HAP-1 (cell line): ENCODE measurements around the gene LSMEM2.
"Not testable (repeated sequence)": the region's sequence is repeated elsewhere in the genome, so short reads cannot be mapped to it uniquely, and the experiment has no call there.

Source experiments
- DNase-seq, 2 experiments: peaks; one replicate each; pipeline ENCODE4 v3.0.0-alpha.2; 2016 to 2020; ENCODE audit warnings: low spot score in 2 of 2
- H3K27me3 ChIP-seq: fragments of 250-450 bp; sonication (Bioruptor Pico); 2 replicates; pipeline ENCODE4 v1.5.1; 2020; ENCODE audit warnings: low read depth, mild to moderate bottlenecking, moderate library complexity
- H3K36me3 ChIP-seq: fragments of 250-450 bp; sonication (Bioruptor Pico); replicated peaks from 2 replicates; pipeline ENCODE4 v1.5.1; 2020; ENCODE audit warnings: mild to moderate bottlenecking
- H3K4me1 ChIP-seq: fragments of 250-450 bp; sonication (Bioruptor Pico); 2 replicates; pipeline ENCODE4 v1.5.1; 2020; ENCODE audit warnings: mild to moderate bottlenecking
- H3K4me3 ChIP-seq: fragments of 250-450 bp; sonication (Bioruptor Pico); 2 replicates; pipeline ENCODE4 v1.5.1; 2020; ENCODE audit warnings: mild to moderate bottlenecking, moderate library complexity
- H3K9me3 ChIP-seq: fragments of 250-450 bp; sonication (Bioruptor Pico); 2 replicates; pipeline ENCODE4 v1.5.1; 2020; ENCODE audit warnings: mild to moderate bottlenecking, moderate library complexity
- in situ Hi-C: fragments of 300-500 bp; cut with MboI; formaldehyde crosslinking; loops from 3 replicates; pipeline ENCODE4 v1.14.3; 2020; ENCODE audit warnings: low sequenced_read_pairs, inconsistent platforms, mixed read lengths

The LSMEM2 gene

DNA sequence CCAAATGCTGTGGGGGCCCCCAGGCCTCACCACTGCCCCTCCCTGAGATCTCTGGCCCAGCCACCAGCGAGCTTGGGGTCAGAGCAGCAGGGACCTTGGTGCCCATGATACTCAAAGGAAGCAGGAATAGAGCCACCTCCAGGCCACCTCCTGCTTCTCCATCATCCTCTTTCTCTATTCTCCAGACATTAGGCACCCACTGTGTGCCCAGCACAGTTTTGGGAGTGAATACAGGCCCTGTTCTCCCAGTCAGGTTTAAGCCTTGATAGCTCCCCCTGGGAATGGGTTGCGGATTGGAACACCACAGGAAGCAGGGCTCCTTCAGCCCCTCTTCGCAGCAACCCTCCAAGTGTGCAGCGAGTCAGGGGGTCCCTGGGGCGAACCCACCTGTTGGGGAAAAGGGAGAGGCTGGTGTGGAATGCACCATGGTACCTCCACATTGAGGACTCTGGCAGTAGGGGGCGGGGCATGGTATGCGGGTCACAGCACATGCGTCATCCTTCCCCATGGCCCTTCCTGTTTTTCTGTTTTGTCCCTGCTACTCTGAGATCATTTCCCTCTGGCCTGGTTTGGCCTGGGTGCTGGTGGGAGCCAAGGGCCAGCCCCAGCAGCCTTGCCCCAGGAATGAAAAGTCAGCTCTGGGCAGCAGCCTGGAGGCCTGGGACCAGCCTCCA lies 24.2 kb upstream of the LSMEM2 start:
- peaks cover 1% of the 10 kb centered on the region for H3K4me1 ChIP-seq
- no peaks in the 10 kb centered on the region for H3K27me3 ChIP-seq
- peaks cover 38% of the 10 kb centered on the region for H3K36me3 ChIP-seq
- DNase-seq, result no peak
- no peak overlapping the region for H3K4me3 ChIP-seq
- no peaks in the 10 kb centered on the region for H3K9me3 ChIP-seq
- in situ Hi-C loops, result no loop called here

GRCh38 chr3:50255251-50255615 lies 23.7 kb upstream of the LSMEM2 start:
- in situ Hi-C loops, result no loop called here
- DNase-seq, result no peak
- no peaks in the 10 kb centered on the region for H3K9me3 ChIP-seq
- H3K4me1 ChIP-seq, result peaks cover 3% of the 10 kb centered on the region
- no peaks in the 10 kb centered on the region for H3K27me3 ChIP-seq
- H3K4me3 ChIP-seq, result no peak overlapping the region
- H3K36me3 ChIP-seq, result peaks cover 38% of the 10 kb centered on the region

- Histone ChIP-seq H3K9me3 (no peaks in the 10 kb centered on the region), H3K27me3 (no peaks in the 10 kb centered on the region), H3K4me3 (no peak overlapping the region), H3K4me1 (peaks cover 12% of the 10 kb centered on the region), H3K36me3 (peaks cover 34% of the 10 kb centered on the region)
- peak; percentile 31 to 75 for DNase-seq
- in situ Hi-C loops, result no loop called here
These were observed 21.7 kb upstream of the LSMEM2 start for GRCh38 chr3:50256978-50257890.

- in situ Hi-C loops, result no loop called here
These were observed 20.7 kb upstream of the LSMEM2 start for GRCh38 chr3:50258029-50258680.

DNA sequence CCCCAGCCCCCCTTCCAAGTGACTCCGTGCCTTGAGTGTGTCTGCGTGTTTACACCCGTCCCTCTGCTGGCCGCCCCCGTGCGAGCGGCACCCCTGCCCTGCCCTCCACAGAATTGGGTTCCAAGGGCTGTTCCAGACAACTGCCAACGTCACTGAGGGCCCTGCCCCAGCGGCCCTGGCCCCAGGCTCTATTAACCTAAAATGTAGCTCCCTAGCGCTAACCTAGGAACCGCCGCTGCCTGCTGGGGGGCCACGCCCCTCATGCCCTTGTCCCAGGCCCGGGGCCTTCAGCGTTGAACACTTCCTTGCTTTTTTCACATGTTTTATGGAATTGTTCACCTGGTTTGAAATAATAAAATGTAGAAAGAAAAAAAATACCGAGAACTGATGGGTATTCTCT lies 19.9 kb upstream of the LSMEM2 start:
- H3K27me3 ChIP-seq, result no peaks in the 10 kb centered on the region
- H3K9me3 ChIP-seq, result no peaks in the 10 kb centered on the region
- H3K36me3 ChIP-seq, result peaks cover 27% of the 10 kb centered on the region
- in situ Hi-C loops, result no loop called here
- peaks cover 15% of the 10 kb centered on the region for H3K4me1 ChIP-seq
- no peak overlapping the region for H3K4me3 ChIP-seq
- DNase-seq, result peak in 1 of 2 experiments; percentile 33

More at GRCh38 chr3:50258029-50258680, 20.7 kb upstream of the LSMEM2 start:
- Histone ChIP-seq H3K9me3 (no peaks in the 10 kb centered on the region), H3K36me3 (peaks cover 27% of the 10 kb centered on the region), H3K4me1 (peaks cover 12% of the 10 kb centered on the region), H3K27me3 (no peaks in the 10 kb centered on the region), H3K4me3 (no peak overlapping the region)
- DNase-seq, result no peak

DNA sequence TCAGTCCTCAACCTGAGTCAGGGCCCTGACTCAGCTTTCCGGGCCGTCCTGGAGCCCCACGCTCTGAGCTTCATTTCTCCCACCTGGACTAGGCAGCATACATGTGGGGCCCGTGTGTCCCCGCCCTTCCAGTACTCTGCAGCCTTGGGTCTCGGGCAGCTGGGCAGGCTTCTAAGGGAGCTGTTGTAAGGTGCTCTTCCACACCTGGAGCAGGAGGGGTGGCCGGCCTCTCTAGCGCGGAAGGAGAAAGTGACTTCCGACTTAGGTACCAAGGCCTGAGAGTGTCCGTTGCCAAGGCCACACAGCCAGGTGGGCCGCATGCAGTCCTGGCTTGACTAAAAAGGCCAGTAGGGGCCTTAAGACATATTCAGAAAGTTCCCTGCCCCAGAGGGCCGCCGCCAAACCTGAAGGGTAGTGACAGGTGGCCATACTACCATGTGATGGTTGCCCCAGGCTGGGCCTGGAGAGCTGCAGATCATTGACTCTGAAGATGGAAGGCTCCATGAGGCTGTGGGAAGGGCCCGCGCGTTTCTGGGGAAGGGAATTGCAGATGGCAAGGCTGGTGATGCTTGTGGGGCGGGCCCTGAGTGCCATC lies 19.4 kb upstream of the LSMEM2 start:
- Histone ChIP-seq H3K36me3 (peaks cover 27% of the 10 kb centered on the region), H3K9me3 (no peaks in the 10 kb centered on the region), H3K27me3 (no peaks in the 10 kb centered on the region), H3K4me1 (peaks cover 20% of the 10 kb centered on the region), H3K4me3 (peak overlapping the region; percentile 57; the same call in 1 of the 2 replicates)
- no peak for DNase-seq
- in situ Hi-C loops, result no loop called here

DNA sequence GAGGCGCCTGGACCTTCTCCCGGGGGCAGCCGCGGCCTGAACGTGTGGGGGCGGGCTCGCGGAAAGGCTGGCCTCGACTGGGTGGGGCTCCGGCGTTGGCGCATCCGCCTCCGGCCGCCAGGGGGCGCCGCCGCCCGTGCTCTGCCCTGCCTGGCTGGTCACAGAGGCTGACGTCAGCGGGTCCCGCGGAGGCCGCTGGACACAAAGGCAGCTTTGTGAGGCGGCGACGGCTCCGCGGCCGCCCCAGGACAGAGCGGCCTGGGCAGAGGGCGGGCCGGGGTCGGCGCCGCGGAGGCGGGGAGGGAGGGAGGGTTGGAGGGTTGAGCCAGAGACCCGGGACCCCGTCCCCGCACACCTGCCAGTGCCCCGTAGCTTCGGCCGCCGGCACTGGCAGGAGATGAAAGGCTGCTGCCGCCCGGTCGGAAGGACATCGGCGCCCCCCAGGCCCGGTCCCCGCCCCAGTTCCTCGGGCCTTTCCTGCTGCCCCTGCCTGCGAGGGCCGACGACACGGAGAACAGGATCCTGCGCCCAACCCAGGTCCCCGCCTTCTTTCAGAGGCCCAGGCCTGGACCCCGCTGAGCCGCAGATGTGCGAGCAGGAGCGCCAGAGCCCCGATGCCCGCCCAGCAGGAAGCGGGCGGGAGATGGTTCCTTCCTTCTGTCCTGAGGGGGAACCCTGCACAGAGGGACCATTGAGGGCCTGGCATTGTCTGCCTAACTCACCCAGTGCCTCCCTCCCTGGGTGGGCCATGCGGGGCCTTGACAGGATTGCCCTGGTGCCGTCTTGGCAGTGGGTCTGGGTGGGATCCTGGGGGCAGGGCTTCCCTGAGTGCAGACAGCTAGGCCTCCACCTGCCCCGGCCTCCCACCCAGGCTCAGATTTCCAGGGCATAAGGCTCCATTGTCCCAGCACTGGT lies 18.6 kb upstream of the LSMEM2 start:
- in situ Hi-C loops, result no loop called here
- peak overlapping the region; percentile 57 for H3K4me3 ChIP-seq
- peaks cover 25% of the 10 kb centered on the region for H3K36me3 ChIP-seq
- H3K9me3 ChIP-seq, result no peaks in the 10 kb centered on the region
- DNase-seq, result peak; percentile 86 to 95
- no peaks in the 10 kb centered on the region for H3K27me3 ChIP-seq
- H3K4me1 ChIP-seq, result peaks cover 28% of the 10 kb centered on the region

DNA sequence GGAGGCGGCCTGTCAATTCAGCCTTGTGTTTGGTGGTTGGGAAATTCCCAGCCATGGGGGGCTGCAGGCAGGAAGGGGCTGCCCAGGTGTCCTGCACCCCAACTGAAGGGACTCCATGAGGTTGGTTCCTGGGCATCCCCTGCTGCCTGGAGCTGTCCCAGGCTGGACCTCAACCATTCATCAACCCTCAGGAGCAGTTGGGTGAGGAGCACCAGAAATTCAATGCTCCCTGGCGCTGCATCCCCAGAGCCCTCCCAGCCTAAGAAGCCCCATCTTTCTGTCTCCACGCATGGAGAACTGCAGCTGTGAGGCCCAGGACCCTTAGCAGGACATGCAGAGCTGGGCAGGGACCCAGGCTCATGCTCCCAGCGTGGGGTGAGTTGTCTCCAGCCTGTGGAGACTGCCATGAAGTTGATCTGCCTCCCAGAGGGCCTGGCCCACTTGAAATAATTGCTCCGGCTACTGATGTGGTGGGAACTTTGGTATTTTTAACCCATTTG lies 17.9 kb upstream of the LSMEM2 start:
- DNase-seq, result no peak
- in situ Hi-C loops, result no loop called here
- Histone ChIP-seq H3K4me3 (peak overlapping the region; percentile 57), H3K36me3 (peaks cover 22% of the 10 kb centered on the region), H3K9me3 (no peaks in the 10 kb centered on the region), H3K4me1 (peaks cover 28% of the 10 kb centered on the region), H3K27me3 (no peaks in the 10 kb centered on the region)

DNA sequence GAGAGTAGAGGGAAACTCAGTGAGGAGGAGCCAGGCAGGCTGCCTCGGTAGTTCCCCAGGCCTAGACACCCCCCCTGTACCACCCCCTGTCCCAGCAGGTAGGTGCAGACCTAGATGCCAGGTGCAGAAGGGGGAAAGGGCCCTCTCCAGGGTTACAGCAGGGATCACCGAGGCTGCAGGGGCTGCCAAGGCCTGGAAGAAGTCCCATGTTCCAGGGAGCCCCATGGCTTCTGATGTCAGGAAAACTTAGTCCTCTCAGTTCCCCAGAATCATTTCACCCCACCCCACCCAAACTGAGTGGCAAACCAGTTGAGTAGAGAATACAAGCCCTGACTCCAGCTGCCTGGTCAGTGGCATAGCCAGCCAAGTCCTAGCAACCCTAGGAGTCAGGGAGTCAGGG lies 17.4 kb upstream of the LSMEM2 start:
- Histone ChIP-seq H3K36me3 (peaks cover 18% of the 10 kb centered on the region), H3K27me3 (no peaks in the 10 kb centered on the region), H3K4me1 (peaks cover 28% of the 10 kb centered on the region), H3K4me3 (no peak overlapping the region), H3K9me3 (no peaks in the 10 kb centered on the region)
- in situ Hi-C loops, result no loop called here
- DNase-seq, result no peak

- in situ Hi-C loops, H3K27me3 ChIP-seq: not testable (repeated sequence)
These were observed 16.7 kb upstream of the LSMEM2 start for GRCh38 chr3:50262200-50262599.

GRCh38 chr3:50262778-50263177 lies 16.1 kb upstream of the LSMEM2 start:
- DNase-seq, result no peak
- in situ Hi-C loops, result no loop called here
- H3K4me3 ChIP-seq, result no peak overlapping the region
- peaks cover 28% of the 10 kb centered on the region for H3K4me1 ChIP-seq
- H3K9me3 ChIP-seq, result no peaks in the 10 kb centered on the region
- H3K27me3 ChIP-seq, result peaks cover 4% of the 10 kb centered on the region
- H3K36me3 ChIP-seq, result peaks cover 9% of the 10 kb centered on the region; the same call in 1 of the 2 replicates

More at GRCh38 chr3:50262200-50262599, 16.7 kb upstream of the LSMEM2 start:
- Histone ChIP-seq H3K4me1 (peaks cover 28% of the 10 kb centered on the region), H3K36me3 (peaks cover 11% of the 10 kb centered on the region)
- H3K9me3 ChIP-seq, DNase-seq, H3K4me3 ChIP-seq: not testable (repeated sequence)

GRCh38 chr3:50263478-50264382 lies 15.2 kb upstream of the LSMEM2 start:
- peaks cover 28% of the 10 kb centered on the region for H3K4me1 ChIP-seq
- DNase-seq, result no peak
- H3K36me3 ChIP-seq, result 0 out of 2 replicates have a peak, but pooled peaks cover 3% of the 10 kb centered on the region
- in situ Hi-C loops, result no loop called here
- H3K27me3 ChIP-seq, result peaks cover 4% of the 10 kb centered on the region
- no peak overlapping the region for H3K4me3 ChIP-seq
- H3K9me3 ChIP-seq, result no peaks in the 10 kb centered on the region
